NOMO-1 treated with DMSO at 0.1 percent for 48 hours (cell line): Measurements from ENCODE around the gene DLGAP1.
"Not testable (repeated sequence)": the region's sequence is repeated elsewhere in the genome, so short reads cannot be mapped to it uniquely, and the experiment has no call there.

Source experiments
- DNase-seq: peaks from one replicate; lab custom pipeline; 2025; ENCODE audit not compliant: unreplicated experiment; lab: John Stamatoyannopoulos, UW

The DLGAP1 gene

DNA sequence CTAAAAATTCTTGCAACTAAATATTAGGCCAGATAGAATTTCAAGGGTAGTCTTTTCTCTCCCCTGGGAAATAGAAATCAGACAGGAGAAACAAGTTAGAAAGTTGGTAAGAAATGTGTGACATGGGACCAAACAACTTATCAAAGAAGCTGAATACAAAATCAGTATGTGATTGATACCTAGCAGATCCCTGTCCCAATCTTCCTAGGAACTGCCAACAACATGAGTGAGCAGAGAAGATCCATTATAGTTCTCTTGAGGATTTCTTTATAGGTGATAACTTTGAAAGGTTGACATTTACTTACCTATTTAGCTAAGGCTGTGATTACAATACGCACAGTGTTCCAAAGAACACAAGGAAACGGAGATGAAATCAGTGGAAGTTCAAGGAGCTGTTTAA lies 162.4 kb downstream of the DLGAP1 start:
- DNase-seq, result no peak

DNA sequence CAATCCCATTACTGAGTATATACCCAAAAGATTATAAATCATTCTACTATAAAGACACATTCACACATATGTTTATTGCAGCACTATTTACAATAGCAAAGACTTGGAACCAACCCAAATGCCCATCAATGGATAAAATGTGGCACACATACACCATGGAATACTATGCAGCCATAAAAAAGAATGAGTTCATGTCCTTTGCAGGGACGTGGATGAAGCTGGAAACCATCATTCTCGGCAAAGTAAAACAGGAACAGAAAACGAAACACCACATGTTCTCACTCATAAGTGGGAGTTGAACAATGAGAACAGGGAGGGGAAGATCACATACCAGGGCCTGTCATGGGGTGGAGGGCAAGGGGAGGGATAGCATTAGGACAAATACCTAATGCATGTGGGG lies 167.8 kb downstream of the DLGAP1 start:
- not testable (repeated sequence) for DNase-seq

DNA sequence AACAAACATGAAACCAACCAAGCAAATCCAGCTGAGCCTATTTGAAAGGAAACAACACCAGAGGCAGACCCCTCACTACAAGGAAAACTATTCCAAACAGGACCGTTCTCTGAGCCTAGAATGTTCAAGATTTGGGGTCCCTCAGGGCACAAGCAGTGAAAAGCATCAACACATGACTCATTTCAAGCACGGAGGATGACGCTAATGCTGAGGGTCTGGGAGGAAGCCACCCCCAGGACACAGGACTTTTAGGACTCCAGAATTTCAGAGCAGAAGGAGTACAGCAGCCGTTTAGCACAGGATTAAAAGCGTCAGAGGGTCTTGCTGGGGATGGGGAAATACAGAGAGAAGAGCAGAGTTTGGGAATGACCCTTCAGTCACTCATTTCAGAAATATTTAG lies 168.9 kb downstream of the DLGAP1 start:
- no peak for DNase-seq

DNA sequence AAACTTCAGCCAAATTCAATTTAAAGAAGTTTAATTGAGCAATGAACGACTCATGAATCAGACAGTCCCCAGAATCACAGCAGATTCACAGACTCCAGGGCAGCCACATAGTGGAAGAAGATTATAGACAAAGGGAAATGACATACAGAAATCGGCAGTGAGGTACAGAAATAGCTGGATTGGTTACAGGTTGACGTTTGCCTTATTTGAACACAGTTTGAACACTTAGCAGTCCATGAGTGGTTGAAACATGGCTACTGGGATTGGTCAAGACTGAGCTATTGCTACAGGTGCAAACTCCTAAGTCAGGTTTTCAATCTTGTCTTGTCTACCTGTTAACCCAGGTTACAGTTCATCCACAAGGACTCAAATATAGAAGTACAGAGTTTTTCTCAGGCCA lies 169.6 kb downstream of the DLGAP1 start:
- DNase-seq, result no peak

DNA sequence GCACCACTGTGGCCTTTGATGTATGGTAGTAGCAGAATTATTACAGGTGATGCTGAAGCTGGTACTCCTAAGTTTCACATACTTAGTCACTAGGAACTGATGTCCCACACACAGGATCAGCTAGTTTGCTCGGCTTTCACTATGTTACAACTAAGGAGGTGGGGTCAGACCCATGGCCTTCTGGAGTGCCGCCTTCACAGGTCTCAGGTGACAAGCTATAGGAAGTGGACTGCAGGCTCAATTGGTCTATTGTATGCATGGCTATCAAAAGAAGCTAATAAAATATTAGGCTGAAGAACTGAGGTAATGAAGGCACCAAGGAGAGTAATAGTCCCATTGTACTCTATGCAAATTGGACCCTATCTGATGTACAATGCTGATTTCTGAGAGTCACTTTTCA lies 170.6 kb downstream of the DLGAP1 start:
- no peak for DNase-seq

DNA sequence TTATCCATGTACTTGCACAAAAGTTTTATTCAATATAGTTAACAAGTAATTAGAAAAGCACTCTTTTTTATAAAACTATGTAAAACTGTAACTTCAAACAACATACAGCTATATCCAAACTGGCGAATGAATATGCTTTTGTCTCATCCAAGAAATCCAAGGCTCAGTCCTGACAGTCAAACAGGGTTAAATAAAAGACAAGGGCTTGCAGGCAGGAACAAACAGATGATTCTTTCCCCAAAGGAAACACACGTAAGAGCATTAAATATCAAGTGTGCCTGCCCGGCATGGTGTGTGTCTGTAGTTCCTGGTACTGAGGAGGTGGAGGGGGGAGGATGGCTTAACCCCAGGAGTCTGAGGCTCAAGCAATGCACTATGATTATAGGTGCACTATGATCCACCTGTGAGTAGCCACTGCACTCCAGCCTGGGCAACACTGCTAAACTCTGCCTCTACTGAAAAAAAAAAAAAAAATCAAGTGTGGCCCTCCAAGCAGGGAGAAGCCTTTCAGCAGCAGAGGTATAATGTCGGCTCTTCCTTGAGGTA lies 171.3 kb downstream of the DLGAP1 start:
- no peak for DNase-seq

DNA sequence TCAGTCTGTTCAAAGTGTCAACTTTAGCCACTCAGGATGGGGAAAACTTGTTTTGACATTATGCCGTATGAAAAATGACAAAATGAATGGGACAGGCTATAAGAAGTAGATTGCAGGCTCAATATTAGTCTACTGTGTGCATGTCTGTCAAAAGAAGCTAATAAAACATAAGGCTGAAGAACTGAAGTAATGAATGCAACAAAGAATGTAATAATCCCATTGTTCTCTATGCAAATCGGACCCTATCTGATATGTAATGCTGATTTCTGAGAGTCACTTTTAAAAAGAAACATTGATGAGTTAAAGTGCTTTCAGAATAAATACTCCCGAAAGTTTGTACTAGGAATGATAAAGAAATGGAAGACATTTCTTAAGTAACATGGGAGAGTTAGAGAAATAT lies 172.2 kb downstream of the DLGAP1 start:
- no peak for DNase-seq

DNA sequence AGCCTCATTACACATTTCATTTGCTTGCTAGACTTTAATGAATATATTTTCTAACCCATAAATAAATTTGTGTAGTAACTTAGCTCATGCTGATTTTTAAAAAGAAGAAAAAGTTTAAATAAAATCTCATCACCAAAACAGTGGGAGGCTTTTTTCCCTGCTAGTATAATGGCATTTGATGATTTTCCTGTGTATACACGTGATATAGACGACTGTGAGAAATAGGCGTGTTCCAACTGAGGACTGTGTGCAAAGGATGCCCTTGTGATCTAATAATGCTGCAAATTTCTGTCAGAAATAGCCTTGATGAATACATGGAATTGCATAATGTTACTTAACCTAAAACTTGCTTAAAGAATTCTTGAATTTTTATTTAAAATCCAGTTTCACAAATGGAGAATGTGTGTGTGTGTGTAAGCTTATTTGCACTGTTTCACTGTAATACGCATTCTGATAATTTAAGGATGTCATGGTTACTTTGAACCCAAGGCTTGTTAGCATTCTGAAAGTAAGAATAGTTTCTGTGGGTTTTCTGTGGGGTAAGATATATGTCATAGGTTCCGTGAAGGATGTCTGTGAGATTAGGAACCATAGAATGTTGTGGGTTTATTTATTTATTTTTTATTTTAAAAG lies 178.0 kb downstream of the DLGAP1 start:
- DNase-seq, result no peak

DNA sequence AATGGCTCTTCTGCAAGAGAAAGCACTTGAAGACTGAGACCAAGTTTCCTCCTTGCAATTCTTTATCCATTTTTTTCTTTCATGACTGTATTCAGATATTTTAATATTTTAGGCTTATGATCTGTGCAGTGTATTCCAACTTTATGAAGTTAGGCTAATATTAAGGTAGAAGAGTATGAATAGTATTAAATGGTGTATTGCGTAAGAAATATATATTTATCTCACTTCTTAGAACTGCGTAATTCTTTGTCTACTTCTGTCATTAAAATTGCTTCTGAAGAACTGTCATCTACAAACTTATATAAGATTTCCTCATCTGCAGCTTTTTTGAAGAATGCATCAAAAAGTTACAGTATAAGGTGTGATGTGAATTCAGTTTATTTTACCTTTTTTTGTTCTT lies 183.2 kb downstream of the DLGAP1 start:
- no peak for DNase-seq

DNA sequence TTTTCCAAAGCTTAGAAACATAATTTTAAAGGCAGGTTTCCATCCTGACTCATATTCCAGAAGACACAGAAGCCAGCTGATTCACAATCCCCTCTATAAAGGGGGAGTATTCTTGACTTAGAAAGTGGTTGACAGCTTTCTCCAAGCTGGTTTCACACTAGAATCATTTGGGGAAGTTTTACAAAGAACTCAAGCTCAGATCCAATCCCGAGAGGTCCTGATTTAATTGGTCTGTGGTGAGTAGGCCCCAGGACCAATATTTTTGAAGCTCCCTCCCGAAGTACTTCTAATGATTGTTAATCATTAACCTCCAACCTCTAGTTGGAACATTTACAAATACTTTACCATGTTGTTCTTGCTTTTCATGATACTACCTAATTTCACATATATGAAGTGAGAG lies 184.1 kb downstream of the DLGAP1 start:
- no peak for DNase-seq

DNA sequence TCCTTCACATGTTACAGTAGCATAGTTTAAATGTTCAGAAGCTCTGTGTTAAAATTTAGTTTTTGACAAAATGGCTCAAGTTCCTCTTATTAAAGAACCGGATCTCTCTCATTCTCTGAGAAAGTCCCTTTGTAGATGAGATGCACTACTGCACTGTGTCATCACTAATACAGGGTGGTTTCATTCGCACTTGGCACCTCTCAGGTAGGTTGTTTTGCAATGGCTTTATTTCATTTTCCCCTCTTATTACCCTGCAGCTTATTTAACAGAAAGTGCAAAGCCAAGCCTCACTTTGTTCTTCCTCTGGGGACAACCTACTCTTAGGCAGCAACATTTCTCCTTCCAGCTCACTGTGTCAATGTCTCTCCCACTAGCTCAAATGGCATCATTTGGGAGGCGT lies 185.1 kb downstream of the DLGAP1 start:
- no peak for DNase-seq

DNA sequence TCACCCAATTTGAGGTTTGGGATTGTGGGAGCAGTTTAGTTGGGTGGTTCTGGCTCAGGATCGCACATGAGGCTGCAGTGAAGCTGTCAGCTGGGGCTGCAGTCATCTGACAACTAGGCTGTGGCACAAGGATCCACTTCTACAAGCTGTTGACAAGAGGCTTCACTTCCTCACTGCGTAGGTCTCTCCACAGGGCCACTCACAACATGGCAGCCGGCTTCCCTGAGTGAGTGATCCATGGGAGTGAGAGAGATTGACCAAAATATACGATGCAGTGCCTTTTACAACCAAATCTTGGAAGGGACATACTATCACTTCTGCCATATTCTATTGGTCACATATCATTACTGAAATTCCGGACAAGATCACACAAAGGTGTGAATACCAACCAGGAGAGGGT lies 187.5 kb downstream of the DLGAP1 start:
- no peak for DNase-seq

DNA sequence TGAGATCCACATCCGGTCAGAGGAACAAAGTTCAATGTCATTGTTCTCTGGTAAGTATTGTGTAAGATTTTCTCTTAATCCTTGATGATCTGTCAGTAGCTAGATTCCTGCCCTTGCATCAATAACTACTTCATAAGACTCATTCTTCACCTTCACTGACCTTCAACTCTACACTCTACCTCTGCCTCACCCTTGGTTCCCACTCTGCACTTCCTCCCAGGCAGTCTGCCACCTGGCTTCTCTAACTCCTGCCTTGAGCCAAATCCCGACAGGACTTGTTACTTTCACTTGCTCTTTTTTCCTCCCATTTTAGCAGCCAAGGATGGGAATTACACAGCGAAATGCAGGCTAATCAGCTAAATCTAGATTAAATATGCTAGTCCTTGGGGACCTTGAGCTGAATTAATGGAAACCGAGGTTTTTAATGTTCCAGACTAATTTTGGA lies 190.7 kb downstream of the DLGAP1 start:
- no peak for DNase-seq

DNA sequence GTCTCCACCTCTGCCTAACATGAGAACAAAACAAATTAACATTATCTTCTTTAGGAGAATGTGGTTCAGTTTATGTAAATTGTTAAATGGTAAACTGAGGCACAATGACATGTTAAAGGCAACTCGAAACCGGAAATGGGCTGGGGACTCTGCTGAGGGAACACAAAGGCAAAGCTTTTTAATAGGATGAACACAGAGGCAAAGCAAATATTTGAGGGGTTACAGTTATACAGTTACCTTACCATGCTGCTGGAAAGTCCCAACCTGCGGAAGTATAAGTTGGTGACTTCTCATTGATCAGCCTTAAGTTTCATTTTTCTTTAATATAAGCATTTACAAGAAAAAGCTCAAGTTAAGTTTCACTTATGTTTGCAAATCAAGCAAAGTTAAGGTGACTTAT lies 195.0 kb downstream of the DLGAP1 start:
- no peak for DNase-seq

DNA sequence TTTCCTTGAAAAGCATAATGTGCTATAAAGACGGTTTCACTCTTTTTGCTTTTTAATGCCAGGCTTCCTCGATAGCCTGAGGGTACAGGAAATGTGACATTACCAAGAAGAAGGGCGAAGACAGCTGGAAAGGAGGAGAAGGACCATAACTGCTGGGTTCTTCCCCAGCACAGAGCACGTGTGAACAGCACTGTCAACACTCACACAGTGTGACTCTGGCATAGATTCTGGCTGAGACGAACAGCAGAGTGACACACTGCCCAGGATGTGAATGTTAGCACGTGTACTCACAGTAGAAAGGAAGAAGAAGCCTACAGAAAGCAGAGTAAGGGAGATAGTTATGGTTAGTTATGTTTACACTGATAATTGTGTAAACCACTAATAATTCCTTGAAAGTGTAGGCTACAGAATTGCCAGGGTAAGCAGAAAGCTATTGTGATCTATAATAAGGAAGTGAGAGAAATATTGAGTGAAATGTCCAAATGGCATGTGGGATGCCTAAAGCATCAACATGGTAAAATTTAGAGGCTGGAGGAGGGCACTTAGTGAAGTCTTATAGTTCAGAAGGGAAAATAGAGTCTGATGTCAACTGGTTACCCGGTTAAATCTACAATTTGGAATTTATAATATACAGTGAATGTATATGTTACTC lies 198.2 kb downstream of the DLGAP1 start:
- DNase-seq, result no peak

DNA sequence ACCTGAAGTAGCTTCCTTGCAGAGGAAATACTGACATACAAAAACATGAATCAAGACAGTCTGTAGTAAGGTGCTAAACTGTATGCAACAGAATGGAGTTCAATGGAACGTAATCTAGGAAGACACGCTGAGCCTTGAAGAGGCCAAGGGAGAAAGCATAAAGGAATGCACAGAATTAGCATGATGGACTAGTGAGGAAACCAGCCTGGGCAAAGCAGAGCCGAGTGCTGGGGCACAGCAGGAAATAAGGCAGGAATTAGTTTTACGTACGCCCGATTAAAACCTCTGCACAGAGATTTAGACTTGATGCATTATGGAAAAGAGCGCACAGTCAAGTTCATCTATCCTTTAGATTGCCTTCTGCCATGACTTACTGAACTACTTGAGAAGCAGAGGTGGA lies 200.3 kb downstream of the DLGAP1 start:
- DNase-seq, result no peak

DNA sequence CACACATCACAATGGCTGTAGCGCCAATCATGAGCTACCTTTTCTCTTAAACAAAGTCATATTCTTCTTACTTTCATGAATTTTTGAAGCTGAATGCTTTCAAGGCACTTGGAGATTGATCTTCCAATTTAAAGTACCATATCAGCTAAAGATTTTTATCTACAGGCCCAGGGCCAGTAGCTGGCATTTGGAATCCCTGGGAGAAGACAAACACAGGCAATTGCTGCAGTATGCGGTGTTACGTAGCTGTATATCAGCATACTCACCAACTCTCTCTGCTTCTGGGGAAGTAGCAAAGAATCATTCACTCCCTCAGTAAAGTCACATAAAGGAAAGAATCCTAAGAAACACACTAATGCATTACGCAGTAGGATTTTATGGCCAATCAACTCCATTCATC lies 202.3 kb downstream of the DLGAP1 start:
- no peak for DNase-seq

DNA sequence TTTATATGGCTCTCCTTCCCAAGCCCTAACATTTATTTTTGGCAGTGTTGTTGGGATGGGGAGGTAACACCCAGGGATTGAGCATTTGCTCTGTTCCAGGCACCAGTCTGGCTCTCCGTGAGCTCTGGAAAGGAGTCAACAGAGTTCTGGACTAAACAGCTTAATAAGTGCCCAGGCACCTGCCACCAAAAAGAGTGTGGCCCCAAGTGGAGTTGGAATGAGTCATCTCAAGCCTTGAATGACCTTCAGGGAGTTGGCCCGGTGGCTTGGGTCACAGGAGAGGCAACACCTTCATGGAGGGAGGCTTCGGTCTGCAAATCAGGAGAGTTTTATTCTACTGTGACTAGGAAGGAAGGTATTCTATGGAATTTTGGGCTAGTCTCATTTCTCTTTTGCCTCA lies 203.2 kb downstream of the DLGAP1 start:
- no peak for DNase-seq

DNA sequence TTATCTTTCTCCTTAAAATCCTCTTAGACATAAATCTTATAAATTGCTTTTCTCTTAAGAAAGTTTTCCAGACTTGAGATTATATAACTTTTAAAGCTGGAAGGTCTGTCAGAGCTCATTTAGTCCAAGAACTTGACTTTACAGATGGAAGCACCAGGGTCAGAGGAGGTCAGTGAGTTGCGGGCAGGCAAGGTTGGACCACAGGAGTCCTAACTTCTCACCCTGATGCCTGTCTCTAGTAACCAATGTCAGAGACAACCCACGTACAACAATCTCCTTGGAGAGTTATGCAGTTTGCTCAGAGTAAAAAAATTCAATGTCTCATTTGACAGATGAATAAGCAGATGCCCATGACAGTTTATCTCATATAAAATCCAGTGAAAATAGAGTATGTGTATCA lies 203.9 kb downstream of the DLGAP1 start:
- DNase-seq, result no peak

DNA sequence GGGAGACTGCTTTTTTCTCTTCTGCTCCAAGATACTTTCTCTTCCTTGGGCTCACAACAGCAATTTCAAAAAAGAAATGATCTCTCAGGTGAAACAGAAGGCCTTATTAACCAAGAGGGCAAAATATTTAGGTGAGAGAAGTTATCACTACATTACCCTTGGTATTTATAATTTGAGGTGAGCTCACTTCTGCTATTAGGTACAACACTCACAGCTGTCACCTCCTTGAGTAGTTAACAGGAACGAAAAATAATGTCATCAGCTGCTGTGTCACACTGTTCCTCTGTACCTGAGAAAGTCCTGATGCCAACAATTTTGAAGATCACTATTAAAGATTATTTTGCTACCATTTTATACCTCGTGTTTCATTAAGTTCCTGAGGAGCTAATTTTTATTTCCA lies 205.0 kb downstream of the DLGAP1 start:
- no peak for DNase-seq

DNA sequence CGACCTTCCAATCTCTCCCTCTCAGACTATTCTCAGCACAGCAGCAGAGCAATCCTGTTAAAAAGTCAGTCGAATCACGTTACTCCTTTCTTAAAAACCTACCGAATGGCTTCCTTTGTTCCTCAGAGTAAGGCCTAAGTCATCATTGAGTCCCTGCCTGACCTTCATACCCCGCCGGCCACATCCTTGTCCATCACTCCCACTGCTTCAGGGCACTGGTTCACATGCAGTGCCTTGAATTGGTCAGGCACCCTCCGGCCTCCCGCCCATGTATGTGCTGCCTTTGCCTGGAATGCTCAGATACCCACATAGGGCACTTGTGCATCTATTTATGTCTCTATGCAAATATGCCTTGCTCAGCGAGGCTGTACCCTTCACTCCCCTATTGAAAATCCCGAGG lies 206.4 kb downstream of the DLGAP1 start:
- no peak for DNase-seq

DNA sequence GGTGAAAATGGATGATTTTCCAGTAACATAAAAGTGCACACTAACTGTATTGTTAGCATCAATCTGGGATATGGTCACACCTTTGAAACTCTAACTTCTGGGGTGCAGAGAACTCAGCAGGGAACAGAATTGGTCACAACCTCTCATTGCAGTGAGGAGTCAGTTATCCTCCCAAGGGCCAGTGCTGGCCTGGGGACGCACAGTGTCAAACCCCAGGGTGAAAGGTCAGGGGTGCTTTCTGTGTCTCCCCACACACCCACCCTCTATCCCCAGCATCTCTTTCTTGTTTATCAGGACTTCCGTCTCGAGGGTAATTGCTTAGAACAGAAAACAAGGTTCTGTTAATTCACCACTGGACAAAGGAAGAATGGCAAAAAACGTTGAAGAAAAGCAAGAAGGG lies 208.7 kb downstream of the DLGAP1 start:
- DNase-seq, result no peak

DNA sequence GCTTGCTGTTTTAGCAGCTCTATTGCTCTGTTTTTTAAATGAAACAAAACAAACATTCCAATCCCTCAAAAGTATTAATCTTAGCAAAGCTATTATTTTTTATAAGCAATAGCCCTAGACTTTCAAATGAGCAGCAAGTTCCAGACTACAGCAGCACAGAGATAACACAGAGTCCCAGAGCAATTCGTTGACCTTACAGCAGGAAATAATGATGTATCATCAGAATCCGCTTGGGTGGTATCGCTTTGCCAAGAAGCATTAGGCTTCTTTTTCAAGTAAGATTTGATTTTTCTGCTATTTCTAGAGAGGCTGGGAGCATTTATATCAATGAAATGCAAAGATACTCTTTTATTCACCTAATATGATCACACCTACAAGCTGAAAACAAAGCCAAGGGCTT lies 209.7 kb downstream of the DLGAP1 start:
- DNase-seq, result no peak
